ENCODE results near the gene HSPA5. TPM values are rescaled to one million over a fixed set of nuclear protein-coding genes. Genes with fewer than 3 reads are reported as not detected.
A peak's percentile ranks its signal among the peaks of the same experiment; 100 is the strongest.
"Not testable (repeated sequence)": the region's sequence is repeated elsewhere in the genome, so short reads cannot be mapped to it uniquely, and the experiment has no call there.

The HSPA5 gene
- total and polyA plus RNA-seq, 10 of the 15 experiments (the other 5 are each of a cell fraction or from before 2014, with no cell fraction given) = 39.8 to 517 (median 105) TPM

DNA sequence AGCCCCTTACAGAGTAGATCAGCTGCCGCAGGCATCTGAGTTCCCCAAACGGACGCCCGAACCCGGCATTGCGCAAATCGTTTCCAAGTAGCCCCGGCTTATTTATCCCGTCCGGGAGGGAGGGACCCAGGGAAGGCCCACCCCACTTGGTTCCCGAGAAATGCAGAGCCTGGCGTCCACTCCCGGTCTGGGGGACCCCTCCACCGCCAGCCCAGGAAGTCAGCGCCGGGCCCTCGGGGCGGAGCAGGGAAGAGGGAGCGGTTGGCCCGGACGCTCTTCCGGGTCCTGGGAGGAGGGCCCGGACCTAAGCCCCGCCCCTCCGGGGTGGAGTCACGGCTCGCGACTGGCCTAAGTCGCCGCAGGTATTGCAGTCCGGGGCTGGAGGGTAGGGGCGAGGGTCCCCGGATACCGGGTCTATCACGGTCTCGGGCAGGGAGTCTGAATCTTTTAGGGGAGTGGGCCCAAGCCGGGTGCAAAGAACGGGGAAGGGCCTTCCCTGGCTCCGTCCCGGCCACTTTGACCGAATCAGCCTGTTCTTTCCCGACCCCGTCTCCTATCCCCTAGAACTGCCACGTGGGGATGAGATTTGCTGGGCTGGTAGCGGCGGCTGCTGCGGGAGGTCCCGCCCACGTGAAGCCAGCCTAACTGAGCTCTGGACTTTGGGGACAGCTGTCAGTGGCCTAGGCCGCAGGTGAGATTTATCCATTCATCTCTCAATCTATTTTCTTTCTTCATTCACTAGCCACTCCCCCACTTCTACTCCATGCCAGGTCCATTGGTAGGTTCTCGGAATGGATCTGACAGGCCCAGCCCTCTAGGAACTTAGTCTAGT is 40.7 kb downstream of the HSPA5 start, which contains the start of gene RABEPK (continued):
- TF ChIP-seq, protein P1, sequence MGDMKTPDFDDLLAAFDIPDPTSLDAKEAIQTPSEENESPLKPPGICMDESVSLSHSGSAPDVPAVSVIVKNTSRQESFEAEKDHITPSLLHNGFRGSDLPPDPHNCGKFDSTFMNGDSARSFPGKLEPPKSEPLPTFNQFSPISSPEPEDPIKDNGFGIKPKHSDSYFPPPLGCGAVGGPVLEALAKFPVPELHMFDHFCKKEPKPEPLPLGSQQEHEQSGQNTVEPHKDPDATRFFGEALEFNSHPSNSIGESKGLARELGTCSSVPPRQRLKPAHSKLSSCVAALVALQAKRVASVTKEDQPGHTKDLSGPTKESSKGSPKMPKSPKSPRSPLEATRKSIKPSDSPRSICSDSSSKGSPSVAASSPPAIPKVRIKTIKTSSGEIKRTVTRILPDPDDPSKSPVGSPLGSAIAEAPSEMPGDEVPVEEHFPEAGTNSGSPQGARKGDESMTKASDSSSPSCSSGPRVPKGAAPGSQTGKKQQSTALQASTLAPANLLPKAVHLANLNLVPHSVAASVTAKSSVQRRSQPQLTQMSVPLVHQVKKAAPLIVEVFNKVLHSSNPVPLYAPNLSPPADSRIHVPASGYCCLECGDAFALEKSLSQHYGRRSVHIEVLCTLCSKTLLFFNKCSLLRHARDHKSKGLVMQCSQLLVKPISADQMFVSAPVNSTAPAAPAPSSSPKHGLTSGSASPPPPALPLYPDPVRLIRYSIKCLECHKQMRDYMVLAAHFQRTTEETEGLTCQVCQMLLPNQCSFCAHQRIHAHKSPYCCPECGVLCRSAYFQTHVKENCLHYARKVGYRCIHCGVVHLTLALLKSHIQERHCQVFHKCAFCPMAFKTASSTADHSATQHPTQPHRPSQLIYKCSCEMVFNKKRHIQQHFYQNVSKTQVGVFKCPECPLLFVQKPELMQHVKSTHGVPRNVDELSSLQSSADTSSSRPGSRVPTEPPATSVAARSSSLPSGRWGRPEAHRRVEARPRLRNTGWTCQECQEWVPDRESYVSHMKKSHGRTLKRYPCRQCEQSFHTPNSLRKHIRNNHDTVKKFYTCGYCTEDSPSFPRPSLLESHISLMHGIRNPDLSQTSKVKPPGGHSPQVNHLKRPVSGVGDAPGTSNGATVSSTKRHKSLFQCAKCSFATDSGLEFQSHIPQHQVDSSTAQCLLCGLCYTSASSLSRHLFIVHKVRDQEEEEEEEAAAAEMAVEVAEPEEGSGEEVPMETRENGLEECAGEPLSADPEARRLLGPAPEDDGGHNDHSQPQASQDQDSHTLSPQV (IDR thresholded peaks at IDR 0.05) = no peak
- TF ChIP-seq SMARCA5 (IDR thresholded peaks at IDR 0.05) (no peak), TCF12 (IDR thresholded peaks at IDR 0.05; ENCODE audit: low read depth, low read length) (peak; percentile 5; the same call in 1 of the 2 replicates), MYB (IDR thresholded peaks at IDR 0.05; ENCODE audit: borderline replicate concordance, low read depth, low read length) (no peak), SUPT20H (IDR thresholded peaks at IDR 0.05; ENCODE audit: borderline replicate concordance, control insufficient read depth, low read depth, low read length) (no peak), TCF3 (IDR thresholded peaks at IDR 0.05; ENCODE audit: borderline replicate concordance, insufficient read depth, low read depth, low read length) (peak; percentile 57; the same call in 1 of the 2 replicates), NFYA (IDR thresholded peaks at IDR 0.05; ENCODE audit: borderline replicate concordance, low read depth, low read length) (no peak), ZNF24 (IDR thresholded peaks at IDR 0.05) (no peak), YY1 (IDR thresholded peaks at IDR 0.05; ENCODE audit: low read depth, low read length) (peak; percentile 70; the same call in 1 of the 2 replicates), SREBF1 (IDR thresholded peaks at IDR 0.05; ENCODE audit: low read length) (no peak), NR2F1 (conservative IDR thresholded peaks at IDR 0.05) (peak; percentile 46; the same call in 1 of the 2 replicates), HDGF (IDR thresholded peaks at IDR 0.05) (0 out of 2 replicates have a peak, but pooled peaks have one; percentile 62)
- TF ChIP-seq, protein P2, sequence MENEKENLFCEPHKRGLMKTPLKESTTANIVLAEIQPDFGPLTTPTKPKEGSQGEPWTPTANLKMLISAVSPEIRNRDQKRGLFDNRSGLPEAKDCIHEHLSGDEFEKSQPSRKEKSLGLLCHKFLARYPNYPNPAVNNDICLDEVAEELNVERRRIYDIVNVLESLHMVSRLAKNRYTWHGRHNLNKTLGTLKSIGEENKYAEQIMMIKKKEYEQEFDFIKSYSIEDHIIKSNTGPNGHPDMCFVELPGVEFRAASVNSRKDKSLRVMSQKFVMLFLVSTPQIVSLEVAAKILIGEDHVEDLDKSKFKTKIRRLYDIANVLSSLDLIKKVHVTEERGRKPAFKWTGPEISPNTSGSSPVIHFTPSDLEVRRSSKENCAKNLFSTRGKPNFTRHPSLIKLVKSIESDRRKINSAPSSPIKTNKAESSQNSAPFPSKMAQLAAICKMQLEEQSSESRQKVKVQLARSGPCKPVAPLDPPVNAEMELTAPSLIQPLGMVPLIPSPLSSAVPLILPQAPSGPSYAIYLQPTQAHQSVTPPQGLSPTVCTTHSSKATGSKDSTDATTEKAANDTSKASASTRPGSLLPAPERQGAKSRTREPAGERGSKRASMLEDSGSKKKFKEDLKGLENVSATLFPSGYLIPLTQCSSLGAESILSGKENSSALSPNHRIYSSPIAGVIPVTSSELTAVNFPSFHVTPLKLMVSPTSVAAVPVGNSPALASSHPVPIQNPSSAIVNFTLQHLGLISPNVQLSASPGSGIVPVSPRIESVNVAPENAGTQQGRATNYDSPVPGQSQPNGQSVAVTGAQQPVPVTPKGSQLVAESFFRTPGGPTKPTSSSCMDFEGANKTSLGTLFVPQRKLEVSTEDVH (IDR thresholded peaks at IDR 0.05; ENCODE audit: low read depth, partially characterized antibody) = no peak
- TF ChIP-seq, protein P3, sequence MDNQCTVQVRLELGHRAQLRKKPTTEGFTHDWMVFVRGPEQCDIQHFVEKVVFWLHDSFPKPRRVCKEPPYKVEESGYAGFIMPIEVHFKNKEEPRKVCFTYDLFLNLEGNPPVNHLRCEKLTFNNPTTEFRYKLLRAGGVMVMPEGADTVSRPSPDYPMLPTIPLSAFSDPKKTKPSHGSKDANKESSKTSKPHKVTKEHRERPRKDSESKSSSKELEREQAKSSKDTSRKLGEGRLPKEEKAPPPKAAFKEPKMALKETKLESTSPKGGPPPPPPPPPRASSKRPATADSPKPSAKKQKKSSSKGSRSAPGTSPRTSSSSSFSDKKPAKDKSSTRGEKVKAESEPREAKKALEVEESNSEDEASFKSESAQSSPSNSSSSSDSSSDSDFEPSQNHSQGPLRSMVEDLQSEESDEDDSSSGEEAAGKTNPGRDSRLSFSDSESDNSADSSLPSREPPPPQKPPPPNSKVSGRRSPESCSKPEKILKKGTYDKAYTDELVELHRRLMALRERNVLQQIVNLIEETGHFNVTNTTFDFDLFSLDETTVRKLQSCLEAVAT (IDR thresholded peaks at IDR 0.05) = peak; percentile 36; the same call in 1 of the 2 replicates

DNA sequence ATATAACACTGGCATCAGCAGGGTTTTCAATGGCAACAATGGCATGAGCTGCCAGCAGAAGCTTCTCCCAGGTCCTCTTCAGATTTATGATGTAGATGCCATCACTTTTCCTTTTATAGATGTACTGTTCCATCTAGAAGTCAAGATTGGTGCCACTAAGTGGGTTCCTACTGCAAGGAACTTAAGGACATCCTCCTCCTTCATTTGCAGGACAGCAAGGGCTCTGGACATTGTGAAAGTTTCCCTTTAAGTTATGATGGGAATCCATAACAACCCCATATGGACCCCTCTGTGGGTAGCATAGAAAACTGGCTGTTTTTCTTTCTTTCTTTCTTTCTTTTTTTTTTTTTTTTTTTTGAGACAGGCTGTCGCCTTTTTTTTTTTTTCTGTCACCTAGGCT is 45.6 kb downstream of the HSPA5 start:
- H3K4me1 ChIP-seq (ENCODE audit: control insufficient read depth, insufficient read depth, low read length); FAIRE-seq; CTCF ChIA-PET; DNase-seq (ENCODE audit: low read depth, low spot score); H2AFZ ChIP-seq (ENCODE audit: control insufficient read depth, low read depth, low read length); intact Hi-C loops (cut with micrococcal nuclease; ENCODE audit: unreplicated experiment); H3K79me2 ChIP-seq (ENCODE audit: control insufficient read depth, insufficient read depth, low read length); in situ Hi-C loops (cut with MboI); ATAC-seq; H3K36me3 ChIP-seq (ENCODE audit: control insufficient read depth in 2 of 2, insufficient read depth in 2 of 2, low read length in 1 of 2); H3K4me3 ChIP-seq; H3K27ac ChIP-seq (ENCODE audit: control insufficient read depth, insufficient read depth); SMC1A ChIA-PET (ENCODE audit: uncharacterized antibody, unreplicated experiment); H3K27me3 ChIP-seq (replicated peaks in 1 of 2; ENCODE audit: control insufficient read depth in 2 of 2, insufficient read depth in 2 of 2, low read length in 1 of 2); BruUV-seq (replicated peaks); H3K4me2 ChIP-seq (ENCODE audit: control insufficient read depth, insufficient read depth); RAD21 ChIA-PET (ENCODE audit: unreplicated experiment); H3K9ac ChIP-seq (ENCODE audit: control insufficient read depth, insufficient read depth, low read length); H3K9me3 ChIP-seq (replicated peaks; ENCODE audit: control insufficient read depth, insufficient read depth, low read length); H4K20me1 ChIP-seq (ENCODE audit: control insufficient read depth, insufficient read depth): not testable (repeated sequence)
- no CpG with 5 or more reads among the region's 1 CpG for WGBS (ENCODE audit: insufficient coverage, insufficient replicate concordance, low lambda C conversion rate, missing lambda C conversion rate)
- POLR2A ChIA-PET = interaction anchor here (1.4 kb wide), 1 partner anchor 172 kb away, joined by 3 read pairs; no protein-coding TSS in a partner anchor
